ENCODE measurements around the gene APOL6.

Gene APOL6

GRCh38 chr22:35618427-35619223 lies 29.6 kb upstream of the APOL6 start (continued):
- TF ChIP-seq ZFP3 (tag by site-specific recombination; IDR thresholded peaks at IDR 0.05; ENCODE audit: low read depth) (no peak), ELK4 (IDR thresholded peaks at IDR 0.05; ENCODE audit: borderline replicate concordance, low read depth, low read length) (no peak), ZNF274 (IDR thresholded peaks at IDR 0.05; ENCODE audit: low read length) (no peak), ZNF274 (tag by site-specific recombination; IDR thresholded peaks at IDR 0.05; ENCODE audit: borderline replicate concordance) (0 out of 2 replicates have a peak, but pooled peaks have one; percentile 57), ZNF521 (tag by site-specific recombination; IDR thresholded peaks at IDR 0.05) (0 out of 2 replicates have a peak, but pooled peaks have one; percentile 20)

GRCh38 chr22:35619336-35620094 lies 28.7 kb upstream of the APOL6 start:
- Histone ChIP-seq H3K9me3 (ENCODE audit: control insufficient read depth, insufficient read depth, low read depth, low read length) (no peaks in the 10 kb centered on the region), H3K27ac (ENCODE audit: extremely low read depth, low read depth, low read length) (no peak overlapping the region), H3K4me1 (ENCODE audit: control insufficient read depth, insufficient read depth, low read length) (no peaks in the 10 kb centered on the region), H3K4me3 (ENCODE audit: low read depth, low read length) (no peak overlapping the region), H3K36me3 (ENCODE audit: control insufficient read depth in 2 of 2, insufficient read depth in 1 of 2, low read length in 2 of 2) (no peaks in the 10 kb centered on the region)
- no peak for TF ChIP-seq ZNF514 (tag by site-specific recombination; IDR thresholded peaks at IDR 0.05)
- no peak for TF ChIP-seq PRDM10 (tag by site-specific recombination; IDR thresholded peaks at IDR 0.05)
- no peak for TF ChIP-seq PATZ1 (tag by site-specific recombination; IDR thresholded peaks at IDR 0.05)
- TF ChIP-seq ZNF639 (tag by site-specific recombination; IDR thresholded peaks at IDR 0.05), result no peak
- TF ChIP-seq ZNF501 (tag by site-specific recombination; IDR thresholded peaks at IDR 0.05), result no peak
- TF ChIP-seq ELK4 (IDR thresholded peaks at IDR 0.05; ENCODE audit: borderline replicate concordance, low read depth, low read length), result no peak
- TF ChIP-seq ZNF112 (tag by site-specific recombination; IDR thresholded peaks at IDR 0.05), result no peak
- no peak for TF ChIP-seq ZNF391 (tag by site-specific recombination; IDR thresholded peaks at IDR 0.05; ENCODE audit: borderline replicate concordance, low read depth)
- POLR2A ChIA-PET, result interaction anchor here (0.9 kb wide), 1 partner anchor 31 kb away, joined by 3 read pairs; no protein-coding TSS in a partner anchor
- CTCF ChIA-PET, result interaction anchor here (1.3 to 4.4 kb wide), 2 partner anchors 37 to 269 kb away, joined by 4 to 25 read pairs; no protein-coding TSS in a partner anchor
